Measurements from ENCODE around the gene KIAA2012. TPM values are rescaled to one million over a fixed set of nuclear protein-coding genes. Genes with fewer than 3 reads are reported as not detected.
"Not testable (repeated sequence)": the region's sequence is repeated elsewhere in the genome, so short reads cannot be mapped to it uniquely, and the experiment has no call there.

The KIAA2012 gene
- total and polyA plus RNA-seq, 8 donors, result 0.04 to 0.09 TPM; not detected in 6

- Histone ChIP-seq H3K27me3 (no peaks in the 10 kb centered on the region), H3K36me3 (peaks cover 0 to 21% (median 0%) of the 10 kb centered on the region in 3 donors), H3K4me1 (no peaks in the 10 kb centered on the region), H3K27ac (no peak overlapping the region), H3K9me3 (no peaks in the 10 kb centered on the region), H3K4me3 (no peak overlapping the region)
- ATAC-seq, result no peak
- WGBS, 2 donors, result 89 to 93% methylated on average over 1 of the region's 1 CpG
- FAIRE-seq, result no peak
- intact Hi-C loops (cut with DNase I), result no loop called here
- DNase-seq, result no peak
- TF ChIP-seq, protein P1, sequence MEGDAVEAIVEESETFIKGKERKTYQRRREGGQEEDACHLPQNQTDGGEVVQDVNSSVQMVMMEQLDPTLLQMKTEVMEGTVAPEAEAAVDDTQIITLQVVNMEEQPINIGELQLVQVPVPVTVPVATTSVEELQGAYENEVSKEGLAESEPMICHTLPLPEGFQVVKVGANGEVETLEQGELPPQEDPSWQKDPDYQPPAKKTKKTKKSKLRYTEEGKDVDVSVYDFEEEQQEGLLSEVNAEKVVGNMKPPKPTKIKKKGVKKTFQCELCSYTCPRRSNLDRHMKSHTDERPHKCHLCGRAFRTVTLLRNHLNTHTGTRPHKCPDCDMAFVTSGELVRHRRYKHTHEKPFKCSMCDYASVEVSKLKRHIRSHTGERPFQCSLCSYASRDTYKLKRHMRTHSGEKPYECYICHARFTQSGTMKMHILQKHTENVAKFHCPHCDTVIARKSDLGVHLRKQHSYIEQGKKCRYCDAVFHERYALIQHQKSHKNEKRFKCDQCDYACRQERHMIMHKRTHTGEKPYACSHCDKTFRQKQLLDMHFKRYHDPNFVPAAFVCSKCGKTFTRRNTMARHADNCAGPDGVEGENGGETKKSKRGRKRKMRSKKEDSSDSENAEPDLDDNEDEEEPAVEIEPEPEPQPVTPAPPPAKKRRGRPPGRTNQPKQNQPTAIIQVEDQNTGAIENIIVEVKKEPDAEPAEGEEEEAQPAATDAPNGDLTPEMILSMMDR (IDR thresholded peaks at IDR 0.05), result no peak
Measured at GRCh38 chr2:202215179-202215578, 142.1 kb downstream of the KIAA2012 start.

GRCh38 chr2:202221873-202222272, 148.8 kb downstream of the KIAA2012 start:
- no peak for ATAC-seq
- TF ChIP-seq, protein P1 (IDR thresholded peaks at IDR 0.05), result no peak
- 80 to 83% methylated on average over 1 of the region's 1 CpG for WGBS, 2 donors
- H3K4me3 ChIP-seq, result no peak overlapping the region
- no peak for DNase-seq
- peaks cover 0 to 4% (median 0%) of the 10 kb centered on the region in 3 donors for H3K4me1 ChIP-seq
- H3K9me3 ChIP-seq, result no peaks in the 10 kb centered on the region
- no peaks in the 10 kb centered on the region for H3K36me3 ChIP-seq
- intact Hi-C loops (cut with DNase I), result no loop called here
- no peaks in the 10 kb centered on the region for H3K27me3 ChIP-seq
- H3K27ac ChIP-seq, result no peak overlapping the region
- no peak for FAIRE-seq

- DNase-seq (peak in 4 of 6 donors; percentile 13 to 43 (median 18)), ATAC-seq (peak; percentile 44 to 62 (median 58)), FAIRE-seq (no peak)
- Histone ChIP-seq H3K27me3 (no peaks in the 10 kb centered on the region), H3K4me3 (peak overlapping the region; percentile 80 to 98 (median 90)), H3K4me1 (peaks cover 12 to 19% (median 14%) of the 10 kb centered on the region in 3 donors), H3K27ac (peak overlapping the region; percentile 58 to 82 (median 73)), H3K9me3 (no peaks in the 10 kb centered on the region), H3K36me3 (no peaks in the 10 kb centered on the region)
- intact Hi-C loops (cut with DNase I), result no loop called here
- WGBS, 2 donors, result 0 to 1% methylated on average over 20 to 30 of the region's 30 CpGs
- TF ChIP-seq, protein P1 (IDR thresholded peaks at IDR 0.05), result no peak
Measured at GRCh38 chr2:202237787-202238233, 164.8 kb downstream of the KIAA2012 start.

GRCh38 chr2:202238234-202239197, 165.5 kb downstream of the KIAA2012 start, which contains the start of gene SUMO1:
SUMO1 (minus strand) TSS chr2:202238597; CDS start chr2:202238451, 146 bp downstream.
- FAIRE-seq, result no peak

GRCh38 chr2:202247710-202248109, 174.7 kb downstream of the KIAA2012 start:
- H3K27ac ChIP-seq; H3K36me3 ChIP-seq; DNase-seq; FAIRE-seq; H3K9me3 ChIP-seq; H3K27me3 ChIP-seq; intact Hi-C loops (cut with DNase I); H3K4me3 ChIP-seq; H3K4me1 ChIP-seq; ATAC-seq: not testable (repeated sequence)
- WGBS, 2 donors, result 88 to 89% methylated on average over 5 of the region's 5 CpGs

More at GRCh38 chr2:202238234-202239197, 165.5 kb downstream of the KIAA2012 start, which contains the start of gene SUMO1:
- ATAC-seq (peak; percentile 98 to 99 (median 98)), DNase-seq (peak; percentile 77 to 93 (median 84))
- peak within 1 kb of the TSS; percentile 58 to 82 (median 73) for H3K27ac ChIP-seq
- TF ChIP-seq, protein P1 (IDR thresholded peaks at IDR 0.05), result no peak
- intact Hi-C loops (cut with DNase I), result no loop called here
- H3K9me3 ChIP-seq, result no peaks in the 10 kb centered on the region
- 2 to 3% methylated on average over 32 to 53 of the region's 54 CpGs for WGBS, 2 donors
- H3K4me1 ChIP-seq, result peaks cover 12 to 19% (median 14%) of the 10 kb centered on the region in 3 donors
- no peaks in the 10 kb centered on the region for H3K27me3 ChIP-seq
- peak within 1 kb of the TSS; percentile 80 to 98 (median 90) for H3K4me3 ChIP-seq
- no peaks in the 10 kb centered on the region for H3K36me3 ChIP-seq

Data from pancreas (tissue), 10 donors.